GM18502 (cell line): ENCODE measurements around the gene LSM12.
"Not testable (repeated sequence)": the region's sequence is repeated elsewhere in the genome, so short reads cannot be mapped to it uniquely, and the experiment has no call there.

Source experiments
- ATAC-seq: cut with Tn5 transposase; IDR thresholded peaks from one replicate; pipeline ENCODE4 v1.9.1; 2021; ENCODE audit warnings: mild to moderate bottlenecking; ENCODE audit not compliant: unreplicated experiment, poor library complexity

Gene LSM12

DNA sequence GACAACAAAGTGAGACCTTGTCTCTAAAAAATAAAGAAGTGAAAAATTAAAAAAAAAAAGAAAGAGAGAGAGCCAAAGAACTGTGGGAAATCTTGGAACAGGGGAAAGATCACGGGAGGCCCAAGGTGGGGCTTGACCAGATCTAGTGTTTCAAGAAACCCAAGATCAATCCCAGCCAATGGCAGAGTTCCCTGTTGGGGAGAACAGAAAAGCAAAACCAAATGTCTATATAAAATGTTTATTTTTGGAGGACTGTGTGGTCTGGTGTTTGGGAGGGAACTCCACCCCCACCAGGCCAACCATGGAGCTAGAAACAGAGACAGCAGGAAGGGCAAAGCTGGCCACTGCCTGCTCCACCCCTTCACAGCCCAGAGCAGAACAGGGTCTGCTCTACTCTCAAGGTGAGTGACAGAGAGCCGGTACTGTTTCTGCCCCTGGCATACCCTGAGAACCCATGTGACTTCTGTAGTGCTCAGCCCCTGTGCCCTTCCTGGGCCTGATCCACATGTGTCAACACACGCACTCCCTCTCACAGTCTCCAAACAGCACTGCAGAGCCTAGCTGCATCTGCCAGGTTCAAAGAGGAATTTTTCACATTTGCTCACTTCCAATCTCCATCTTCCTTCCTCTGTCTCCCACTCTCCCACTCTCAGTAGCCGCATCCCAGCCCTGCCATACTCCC lies 55.4 kb downstream of the LSM12 start:
- no peak for ATAC-seq

- ATAC-seq, result no peak
Measured at GRCh38 chr17:44008205-44008909, 58.1 kb downstream of the LSM12 start.

GRCh38 chr17:44007346-44008204 lies 58.9 kb downstream of the LSM12 start:
- ATAC-seq, result peak; percentile 25

GRCh38 chr17:44006598-44007345 lies 59.7 kb downstream of the LSM12 start:
- peak; percentile 72 for ATAC-seq

- ATAC-seq, result no peak
Measured at GRCh38 chr17:44006272-44006597, 60.2 kb downstream of the LSM12 start.

DNA sequence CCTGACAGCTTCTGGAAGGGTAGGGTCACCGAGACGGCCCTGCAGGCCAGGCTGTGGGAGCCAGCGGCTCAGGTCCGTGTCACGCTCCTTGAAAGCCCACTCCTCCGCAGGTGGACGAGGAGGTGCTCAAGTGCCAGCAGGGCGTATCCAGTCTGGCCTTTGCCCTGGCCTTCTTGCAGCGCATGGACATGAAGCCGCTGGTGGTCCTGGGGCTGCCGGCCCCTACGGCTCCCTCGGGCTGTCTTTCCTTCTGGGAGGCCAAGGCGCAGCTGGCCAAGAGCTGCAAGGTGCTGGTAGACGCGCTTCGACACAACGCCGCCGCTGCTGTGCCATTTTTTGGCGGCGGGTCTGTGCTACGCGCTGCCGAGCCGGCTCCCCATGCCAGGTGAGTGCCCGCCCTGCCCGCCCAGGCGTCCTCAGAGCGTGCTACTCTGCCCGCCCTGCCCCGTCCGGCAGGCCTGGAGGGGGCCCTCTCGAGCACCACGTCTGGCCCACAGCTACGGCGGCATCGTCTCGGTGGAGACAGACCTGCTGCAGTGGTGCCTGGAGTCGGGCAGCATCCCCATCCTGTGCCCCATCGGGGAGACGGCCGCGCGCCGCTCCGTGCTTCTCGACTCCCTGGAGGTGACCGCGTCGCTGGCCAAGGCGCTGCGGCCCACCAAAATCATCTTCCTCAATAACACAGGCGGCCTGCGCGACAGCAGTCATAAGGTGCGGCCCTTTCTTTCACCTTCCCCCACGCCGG lies 60.8 kb downstream of the LSM12 start:
- ATAC-seq, result no peak

- ATAC-seq, result no peak
Measured at GRCh38 chr17:44004761-44005526, 61.5 kb downstream of the LSM12 start.

DNA sequence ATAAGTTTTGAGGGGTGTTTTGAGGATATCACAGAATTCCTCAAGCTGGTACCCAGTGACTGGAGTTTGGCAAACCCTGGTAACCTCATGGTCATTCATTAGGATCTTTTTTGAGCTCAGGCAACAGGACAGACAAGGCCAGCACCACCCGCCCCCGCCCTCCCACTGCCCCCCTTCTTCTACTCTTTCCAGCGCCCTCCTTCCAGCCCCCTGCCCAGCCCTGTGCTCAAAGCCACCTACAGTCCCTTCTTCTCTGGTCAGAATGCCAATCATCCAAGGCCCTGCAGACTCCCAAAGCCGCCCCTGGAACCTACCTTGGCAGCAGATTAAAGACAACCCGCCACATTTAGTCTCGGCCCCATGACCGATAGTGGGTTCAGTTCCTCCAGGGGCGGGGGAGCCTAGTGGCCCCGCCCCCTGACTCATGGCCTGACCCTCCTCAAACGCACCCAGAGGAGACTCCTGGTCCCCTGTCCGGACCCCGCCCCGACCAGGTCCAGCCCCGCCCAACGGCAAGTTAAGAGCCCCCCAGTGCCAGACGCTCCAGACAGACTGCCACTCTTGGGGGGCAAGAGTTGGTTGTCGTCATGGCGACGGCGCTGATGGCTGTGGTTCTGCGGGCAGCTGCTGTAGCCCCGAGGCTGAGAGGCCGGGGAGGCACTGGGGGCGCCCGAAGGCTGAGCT lies 62.3 kb downstream of the LSM12 start, which contains the start of gene NAGS:
Gene NAGS (plus strand): TSS at position 546 of the 684 bp plus-strand sequence. CDS start 42 bp downstream, at position 588.
- ATAC-seq, result no peak

DNA sequence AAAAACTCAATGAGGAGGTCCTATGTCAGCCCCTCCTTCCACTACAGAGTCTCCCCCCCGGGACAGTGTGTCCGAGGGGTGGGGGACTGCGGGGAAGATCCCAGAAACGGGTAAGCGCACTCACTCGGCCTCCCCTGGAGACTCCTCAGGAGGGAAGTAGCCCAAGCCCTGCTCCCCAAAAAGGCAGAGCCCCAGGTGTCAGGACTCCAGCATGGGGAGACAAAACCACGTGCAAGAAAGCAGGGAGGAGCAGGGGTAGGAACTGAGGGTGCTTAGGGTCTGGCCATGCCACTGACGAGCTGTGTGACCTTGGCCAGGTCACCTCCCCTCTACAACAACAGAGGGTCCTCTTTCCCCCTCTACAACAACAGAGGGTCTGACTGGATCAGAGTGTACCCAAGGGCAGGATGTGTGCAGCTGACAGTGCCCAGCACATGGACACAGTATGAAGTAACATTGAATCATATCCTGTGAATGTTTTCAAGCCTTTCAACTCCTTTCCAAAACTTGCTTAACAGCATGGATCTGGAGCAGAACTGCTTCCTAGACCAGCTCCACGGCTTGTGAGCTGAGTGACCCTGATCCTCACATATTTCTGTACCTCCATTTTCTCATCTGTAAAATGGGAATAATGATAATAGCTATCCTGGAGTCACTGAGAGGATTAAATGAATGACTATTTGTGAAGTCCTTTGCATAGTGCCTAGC lies 64.2 kb downstream of the LSM12 start:
- no peak for ATAC-seq

- ATAC-seq, result no peak
Measured at GRCh38 chr17:44001461-44001920, 65.0 kb downstream of the LSM12 start.

- ATAC-seq, result no peak
Measured at GRCh38 chr17:44000871-44001460, 65.5 kb downstream of the LSM12 start.

- ATAC-seq, result no peak
Measured at GRCh38 chr17:44000141-44000860, 66.2 kb downstream of the LSM12 start.

GRCh38 chr17:43999024-43999423 lies 67.4 kb downstream of the LSM12 start:
- no peak for ATAC-seq

- ATAC-seq, result no peak
Measured at GRCh38 chr17:43998552-43998951, 67.9 kb downstream of the LSM12 start.

DNA sequence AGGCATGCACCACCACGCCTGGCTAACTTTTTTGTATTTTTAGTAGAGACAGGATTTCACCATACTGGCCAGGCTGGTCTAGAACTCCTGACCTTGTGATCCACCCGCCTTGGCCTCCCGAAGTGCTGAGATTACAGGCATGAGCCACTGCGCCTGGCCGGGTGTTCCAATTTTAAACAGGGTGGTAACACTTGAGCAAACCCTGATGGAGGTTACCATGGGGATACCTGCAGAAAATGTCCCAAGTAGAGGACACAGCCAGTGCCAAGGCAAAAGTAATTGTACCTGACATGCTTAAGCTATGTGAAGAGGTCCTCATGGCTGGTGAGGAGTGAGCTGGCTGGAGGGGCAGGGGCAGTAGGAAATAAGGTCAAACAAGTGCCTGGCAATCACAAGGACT lies 69.3 kb downstream of the LSM12 start:
- ATAC-seq, result not testable (repeated sequence)

GRCh38 chr17:43995150-43995471 lies 71.4 kb downstream of the LSM12 start:
- no peak for ATAC-seq
